Mesothelial cell of epicardium (in vitro differentiated cells): ENCODE results near the gene LRRC8D. TPM values are rescaled to one million over a fixed set of nuclear protein-coding genes. Genes with fewer than 3 reads are reported as not detected.

Experiments
- DNase-seq, 2 experiments: peaks; one replicate each; pipeline ENCODE4 v3.0.0; 2021; ENCODE audit warnings: low spot score in 2 of 2; ENCODE audit not compliant: unreplicated experiment in 2 of 2
- H3K27ac Mint-ChIP-seq: 2 replicates; pipeline ENCODE4 v1.8.0; 2021; ENCODE audit warnings: mixed read lengths
- H3K27me3 Mint-ChIP-seq: 2 replicates; pipeline ENCODE4 v1.8.0; 2021; ENCODE audit warnings: low read depth, mixed read lengths
- H3K36me3 Mint-ChIP-seq: 2 replicates; pipeline ENCODE4 v1.8.0; 2021; ENCODE audit warnings: mixed read lengths
- H3K4me1 Mint-ChIP-seq: 2 replicates; pipeline ENCODE4 v1.8.0; 2021; ENCODE audit warnings: mixed read lengths
- H3K4me3 Mint-ChIP-seq: 2 replicates; pipeline ENCODE4 v1.8.0; 2021; ENCODE audit warnings: mild to moderate bottlenecking, moderate library complexity, mixed read lengths
- H3K9me3 Mint-ChIP-seq: 2 replicates; pipeline ENCODE4 v1.8.0; 2021; ENCODE audit warnings: mixed read lengths
- total RNA-seq: library from RNA; stranded (reverse); gene quantifications from 3 replicates; pipeline ENCODE4 v1.2.1, GENCODE V29; 2021
- TF ChIP-seq, protein P1 (sequence below): fragments of 200-600 bp; sonication (generic); IDR thresholded peaks from one replicate; pipeline ENCODE4 v1.5.0; 2021; ENCODE audit warnings: antibody characterized with exemption; ENCODE audit not compliant: unreplicated experiment

The LRRC8D gene
- total RNA-seq, 1 donor from 2014 or later, result 22.6 TPM

DNA sequence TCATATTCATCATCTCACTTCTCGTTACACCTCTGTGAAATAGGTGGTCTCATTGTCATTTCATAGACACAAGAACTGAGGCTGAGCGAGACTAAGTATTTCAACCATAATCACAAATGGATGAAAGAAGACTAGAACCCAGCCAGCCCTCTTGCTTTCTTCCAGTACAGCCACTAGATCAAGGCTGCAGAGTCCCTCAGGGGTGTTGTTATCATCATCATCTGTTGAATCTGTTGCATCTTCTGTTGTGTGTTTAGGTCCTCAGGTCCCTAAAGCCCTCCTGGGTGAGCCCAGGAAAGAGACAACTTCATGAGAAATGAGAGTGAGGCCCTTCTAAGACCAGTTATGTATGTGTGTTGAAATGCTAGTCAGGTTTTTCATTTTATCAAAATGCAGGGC is 87.4 kb downstream of the LRRC8D start:
- H3K27me3 Mint-ChIP-seq, result no peaks in the 10 kb centered on the region
- H3K4me3 Mint-ChIP-seq, result no peak overlapping the region
- peaks cover 58% of the 10 kb centered on the region for H3K4me1 Mint-ChIP-seq
- TF ChIP-seq, protein P1, sequence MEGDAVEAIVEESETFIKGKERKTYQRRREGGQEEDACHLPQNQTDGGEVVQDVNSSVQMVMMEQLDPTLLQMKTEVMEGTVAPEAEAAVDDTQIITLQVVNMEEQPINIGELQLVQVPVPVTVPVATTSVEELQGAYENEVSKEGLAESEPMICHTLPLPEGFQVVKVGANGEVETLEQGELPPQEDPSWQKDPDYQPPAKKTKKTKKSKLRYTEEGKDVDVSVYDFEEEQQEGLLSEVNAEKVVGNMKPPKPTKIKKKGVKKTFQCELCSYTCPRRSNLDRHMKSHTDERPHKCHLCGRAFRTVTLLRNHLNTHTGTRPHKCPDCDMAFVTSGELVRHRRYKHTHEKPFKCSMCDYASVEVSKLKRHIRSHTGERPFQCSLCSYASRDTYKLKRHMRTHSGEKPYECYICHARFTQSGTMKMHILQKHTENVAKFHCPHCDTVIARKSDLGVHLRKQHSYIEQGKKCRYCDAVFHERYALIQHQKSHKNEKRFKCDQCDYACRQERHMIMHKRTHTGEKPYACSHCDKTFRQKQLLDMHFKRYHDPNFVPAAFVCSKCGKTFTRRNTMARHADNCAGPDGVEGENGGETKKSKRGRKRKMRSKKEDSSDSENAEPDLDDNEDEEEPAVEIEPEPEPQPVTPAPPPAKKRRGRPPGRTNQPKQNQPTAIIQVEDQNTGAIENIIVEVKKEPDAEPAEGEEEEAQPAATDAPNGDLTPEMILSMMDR, result no peak
- H3K27ac Mint-ChIP-seq, result peak overlapping the region; percentile 45
- DNase-seq, result no peak
- H3K9me3 Mint-ChIP-seq, result no peaks in the 10 kb centered on the region
- no peaks in the 10 kb centered on the region for H3K36me3 Mint-ChIP-seq

- TF ChIP-seq, protein P1, result no peak
- Mint-ChIP-seq H3K4me1 (peaks cover 58% of the 10 kb centered on the region), H3K9me3 (no peaks in the 10 kb centered on the region), H3K27ac (peak overlapping the region; percentile 45), H3K4me3 (no peak overlapping the region), H3K36me3 (no peaks in the 10 kb centered on the region), H3K27me3 (no peaks in the 10 kb centered on the region)
- DNase-seq, result no peak
These were observed 88.0 kb downstream of the LRRC8D start for GRCh38 chr1:89908672-89909436.

GRCh38 chr1:89910268-89910667 is 89.4 kb downstream of the LRRC8D start:
- Mint-ChIP-seq H3K4me3 (no peak overlapping the region), H3K27me3 (no peaks in the 10 kb centered on the region), H3K27ac (peak overlapping the region; percentile 40), H3K9me3 (no peaks in the 10 kb centered on the region), H3K36me3 (no peaks in the 10 kb centered on the region), H3K4me1 (peaks cover 55% of the 10 kb centered on the region)
- no peak for DNase-seq
- TF ChIP-seq, protein P1, result no peak

GRCh38 chr1:89910780-89911179 is 89.9 kb downstream of the LRRC8D start:
- DNase-seq, result no peak

DNA sequence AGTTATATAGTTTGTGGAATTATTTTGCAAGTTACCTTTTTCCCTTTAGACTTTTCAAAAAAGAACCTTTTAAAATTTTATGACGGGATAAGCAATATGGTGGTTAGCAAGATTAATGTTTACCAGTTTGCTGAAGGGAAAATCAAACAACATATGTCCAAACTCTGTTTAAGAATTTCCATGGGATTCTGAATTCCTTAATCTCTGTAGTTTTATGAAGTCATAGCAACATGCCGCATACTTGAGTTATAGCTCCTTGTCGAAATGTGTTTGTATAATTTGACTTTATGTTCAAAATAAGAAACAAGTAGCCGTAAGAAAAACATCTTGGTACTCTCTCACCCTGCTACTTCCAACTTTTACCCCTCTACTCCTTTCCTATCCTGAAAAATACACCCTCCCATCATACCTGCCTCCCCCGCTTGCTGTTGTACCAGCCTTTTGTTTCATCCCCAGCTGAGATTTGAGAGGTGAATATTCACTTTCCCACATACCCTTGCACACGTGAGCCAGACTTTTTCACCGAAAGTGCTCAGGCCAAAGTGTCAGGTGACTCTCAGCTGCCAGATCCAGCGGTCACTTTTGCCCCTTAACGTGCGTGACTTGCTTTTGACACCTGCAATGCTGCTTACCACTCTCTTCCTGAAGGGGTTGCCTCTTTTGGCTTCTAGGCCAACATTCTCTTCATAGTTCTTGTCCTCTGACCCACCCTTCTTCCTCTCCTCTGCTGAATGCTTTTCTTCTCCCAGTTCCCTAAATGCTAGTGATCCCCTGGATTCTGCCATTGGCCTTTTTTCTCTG is 90.6 kb downstream of the LRRC8D start:
- no peaks in the 10 kb centered on the region for H3K9me3 Mint-ChIP-seq
- peaks cover 48% of the 10 kb centered on the region for H3K4me1 Mint-ChIP-seq
- no peaks in the 10 kb centered on the region for H3K36me3 Mint-ChIP-seq
- TF ChIP-seq, protein P1, result no peak
- no peak overlapping the region for H3K4me3 Mint-ChIP-seq
- no peak for DNase-seq
- no peaks in the 10 kb centered on the region for H3K27me3 Mint-ChIP-seq
- peak overlapping the region; percentile 36 for H3K27ac Mint-ChIP-seq

More at GRCh38 chr1:89910780-89911179, 89.9 kb downstream of the LRRC8D start:
- Mint-ChIP-seq H3K27ac (peak overlapping the region; percentile 40), H3K36me3 (no peaks in the 10 kb centered on the region), H3K27me3 (no peaks in the 10 kb centered on the region), H3K4me3 (no peak overlapping the region), H3K9me3 (no peaks in the 10 kb centered on the region), H3K4me1 (peaks cover 51% of the 10 kb centered on the region)
- TF ChIP-seq, protein P1, result no peak
